Uterus (tissue), 2 donors: ENCODE measurements around the gene ZNF146.

ENCODE experiments used
- POLR2A ChIP-seq, 2 donors: fragments of 450-650 bp; IDR thresholded peaks; one replicate each; pipeline ENCODE4 v1.6.1; 2016; ENCODE audit warnings: antibody characterized with exemption in 2 of 2, mild to moderate bottlenecking in 1 of 2, moderate library complexity in 1 of 2
- TF ChIP-seq, protein P1 (sequence below), 4 experiments: fragments of 200-600 bp in 2 of 4; fragments of 450-650 bp in 2 of 4; sonication (generic) in 2 of 4; IDR thresholded peaks; one replicate each; pipeline ENCODE4 v1.5.1; 2016 to 2019; ENCODE audit warnings: antibody characterized with exemption in 4 of 4, mild to moderate bottlenecking in 2 of 4, moderate library complexity in 1 of 4

DNA sequence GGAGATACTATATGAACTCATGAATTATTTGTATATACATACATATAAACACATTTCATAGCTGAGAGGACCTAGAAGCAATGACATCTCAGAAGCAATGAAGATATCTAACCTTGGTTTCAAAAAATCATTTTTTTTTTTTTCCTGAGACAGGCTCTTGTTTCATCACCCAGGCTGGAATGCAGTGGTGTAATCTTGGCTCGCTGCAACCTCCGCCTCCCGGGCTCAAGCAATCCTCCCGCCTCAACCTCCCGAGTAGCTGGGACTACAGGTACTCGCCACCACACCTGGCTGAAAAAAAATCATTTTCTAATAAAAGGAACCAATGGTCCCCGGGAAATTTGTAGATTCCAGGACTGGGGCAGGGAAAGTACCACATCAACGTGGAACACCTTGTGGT lies 4.4 kb upstream of the ZNF146 start:
- TF ChIP-seq, protein P1, sequence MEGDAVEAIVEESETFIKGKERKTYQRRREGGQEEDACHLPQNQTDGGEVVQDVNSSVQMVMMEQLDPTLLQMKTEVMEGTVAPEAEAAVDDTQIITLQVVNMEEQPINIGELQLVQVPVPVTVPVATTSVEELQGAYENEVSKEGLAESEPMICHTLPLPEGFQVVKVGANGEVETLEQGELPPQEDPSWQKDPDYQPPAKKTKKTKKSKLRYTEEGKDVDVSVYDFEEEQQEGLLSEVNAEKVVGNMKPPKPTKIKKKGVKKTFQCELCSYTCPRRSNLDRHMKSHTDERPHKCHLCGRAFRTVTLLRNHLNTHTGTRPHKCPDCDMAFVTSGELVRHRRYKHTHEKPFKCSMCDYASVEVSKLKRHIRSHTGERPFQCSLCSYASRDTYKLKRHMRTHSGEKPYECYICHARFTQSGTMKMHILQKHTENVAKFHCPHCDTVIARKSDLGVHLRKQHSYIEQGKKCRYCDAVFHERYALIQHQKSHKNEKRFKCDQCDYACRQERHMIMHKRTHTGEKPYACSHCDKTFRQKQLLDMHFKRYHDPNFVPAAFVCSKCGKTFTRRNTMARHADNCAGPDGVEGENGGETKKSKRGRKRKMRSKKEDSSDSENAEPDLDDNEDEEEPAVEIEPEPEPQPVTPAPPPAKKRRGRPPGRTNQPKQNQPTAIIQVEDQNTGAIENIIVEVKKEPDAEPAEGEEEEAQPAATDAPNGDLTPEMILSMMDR (IDR thresholded peaks at IDR 0.05) = no peak
- no peak for TF ChIP-seq POLR2A (IDR thresholded peaks at IDR 0.05)
